HCT116 (cell line): ENCODE results near the gene KCNN3. TPM values are rescaled to one million over a fixed set of nuclear protein-coding genes. Genes with fewer than 3 reads are reported as not detected.

Experiments
- ATAC-seq: fragments of 200-7000 bp; cut with Tn5 transposase; 2 replicates; pipeline ENCODE4 v1.9.1; 2020; ENCODE audit warnings: mild to moderate bottlenecking, moderate library complexity
- BruUV-seq: library from RNA; stranded (reverse); fragments of 400-500 nt; replicated peaks from 2 replicates; lab custom pipeline; 2021; lab: Mats Ljungman, UMichigan
- CTCF ChIA-PET: fragments of 300-600 bp; sonication (Branson Sonifier 250); formaldehyde crosslinking; loops from one replicate; lab custom pipeline; 2021; ENCODE audit warnings: antibody characterized with exemption; lab: Charles Lee
- POLR2A ChIA-PET: fragments of 300-600, 350-600 bp; sonication (Branson Sonifier 250); formaldehyde crosslinking; loops from one replicate; lab custom pipeline; 2021; ENCODE audit warnings: antibody characterized with exemption; lab: Charles Lee
- RAD21 ChIA-PET, 2 experiments: fragments of 300-600 bp; sonication (Branson Sonifier 250); formaldehyde crosslinking; loops; one replicate each; lab custom pipeline; 2023; ENCODE audit warnings: low total read pairs in 2 of 2; ENCODE audit not compliant: uncharacterized antibody in 2 of 2, unreplicated experiment in 2 of 2, low non-redundant PET in 1 of 2; lab: Charles Lee
- DNase-seq: peaks from one replicate; pipeline ENCODE4 v3.0.0-alpha.2; 2010; ENCODE audit warnings: low read depth, low spot score
- H2AFZ ChIP-seq: fragments of 200-600 bp; shearing (Covaris generic), sonication (generic); 2 replicates; pipeline ENCODE4 v1.6.1; 2017; ENCODE audit warnings: low read depth, mixed run types, mixed read lengths, antibody characterized with exemption, low read length; ENCODE audit not compliant: poor library complexity, severe bottlenecking
- H3K27ac ChIP-seq: 2 replicates; pipeline ENCODE4 v1.5.1; 2012; ENCODE audit warnings: low read depth, low read length
- H3K27me3 ChIP-seq: fragments of 200-600 bp; sonication (generic); 2 replicates; pipeline ENCODE4 v1.6.1; 2016; ENCODE audit warnings: mixed run types, low read length, mixed read lengths; ENCODE audit not compliant: insufficient read depth
- H3K36me3 ChIP-seq, 2 experiments: fragments of 200-500 bp in 1 of 2; fragments of 200-600 bp in 1 of 2; sonication (Bioruptor generic) in 1 of 2; sonication (generic) in 1 of 2; 2 replicates each; pipeline versions ENCODE4 v1.5.1 to v1.6.1; 2014 to 2016; ENCODE audit warnings: low read length in 2 of 2, inconsistent platforms in 1 of 2, mixed read lengths in 1 of 2, mixed run types in 1 of 2; ENCODE audit not compliant: insufficient read depth in 2 of 2, control insufficient read depth in 1 of 2
- H3K4me1 ChIP-seq, 2 experiments: fragments of 200-600 bp in 1 of 2; sonication (generic) in 1 of 2; 2 replicates each; pipeline versions ENCODE4 v1.5.1 to v1.6.1; 2012 to 2017; ENCODE audit warnings: low read length in 2 of 2, inconsistent platforms in 1 of 2, mild to moderate bottlenecking in 1 of 2, mixed read lengths in 1 of 2, mixed run types in 1 of 2, moderate library complexity in 1 of 2; ENCODE audit not compliant: insufficient read depth in 2 of 2, control insufficient read depth in 1 of 2
- H3K4me2 ChIP-seq: fragments of 200-600 bp; sonication (generic); 2 replicates; pipeline ENCODE4 v1.6.1; 2017; ENCODE audit warnings: mixed run types, low read length, mixed read lengths
- H3K4me3 ChIP-seq, 2 experiments: fragments of 200-600 bp in 1 of 2; sonication (generic) in 1 of 2; replicated peaks in 1 of 2; 2 replicates each; pipeline ENCODE4 v1.5.1; 2011 to 2016; ENCODE audit warnings: low read length in 2 of 2, control low read depth in 1 of 2, low read depth in 1 of 2, mild to moderate bottlenecking in 1 of 2, mixed read lengths in 1 of 2, mixed run types in 1 of 2
- H3K79me2 ChIP-seq: fragments of 200-600 bp; sonication (generic); 2 replicates; pipeline ENCODE4 v1.6.1; 2017; ENCODE audit warnings: mild to moderate bottlenecking, mixed run types, low read length, moderate library complexity, mixed read lengths; ENCODE audit not compliant: insufficient read depth
- H3K9ac ChIP-seq: fragments of 200-600 bp; sonication (generic); 2 replicates; pipeline ENCODE4 v1.6.1; 2016; ENCODE audit warnings: low read length, mixed read lengths
- H3K9me2 ChIP-seq: fragments of 200-600 bp; sonication (generic), shearing (Covaris generic); 2 replicates; pipeline ENCODE4 v1.6.1; 2017; ENCODE audit warnings: mixed run types, mild to moderate bottlenecking, moderate library complexity; ENCODE audit not compliant: insufficient read depth
- H3K9me3 ChIP-seq, 2 experiments: fragments of 200-500 bp in 1 of 2; fragments of 200-600 bp in 1 of 2; sonication (Bioruptor generic) in 1 of 2; sonication (generic) in 1 of 2; 2 replicates each; pipeline ENCODE4 v1.6.1; 2014 to 2017; ENCODE audit warnings: low read length in 2 of 2, mixed read lengths in 2 of 2, inconsistent platforms in 1 of 2, low read depth in 1 of 2, mild to moderate bottlenecking in 1 of 2, mixed run types in 1 of 2, moderate library complexity in 1 of 2; ENCODE audit not compliant: control insufficient read depth in 1 of 2, insufficient read depth in 1 of 2
- H4K20me1 ChIP-seq: fragments of 200-600 bp; sonication (generic), shearing (Covaris generic); 2 replicates; pipeline ENCODE4 v1.6.1; 2017; ENCODE audit warnings: mixed run types, mild to moderate bottlenecking, moderate library complexity; ENCODE audit not compliant: insufficient read depth
- CBX3 ChIP-seq: IDR thresholded peaks from 2 replicates; pipeline ENCODE4 v1.6.1; 2012; ENCODE audit warnings: low read depth
- CEBPB ChIP-seq: IDR thresholded peaks from 2 replicates; pipeline ENCODE4 v1.6.1; 2012; ENCODE audit warnings: low read depth
- EGR1 ChIP-seq: IDR thresholded peaks from 2 replicates; pipeline ENCODE4 v1.6.1; 2012; ENCODE audit warnings: low read depth
- EZH2phosphoT487 ChIP-seq: fragments of 200-600 bp; IDR thresholded peaks from 2 replicates; pipeline ENCODE4 v1.6.1; 2018; ENCODE audit warnings: antibody characterized with exemption, borderline replicate concordance
- FOSL1 ChIP-seq: IDR thresholded peaks from 2 replicates; pipeline ENCODE4 v1.6.1; 2012; ENCODE audit warnings: low read depth
- POLR2A ChIP-seq: IDR thresholded peaks from 2 replicates; pipeline ENCODE4 v1.7.0; 2011; ENCODE audit warnings: borderline replicate concordance; ENCODE audit not compliant: insufficient read depth, insufficient read length; ENCODE audit errors: extremely low read depth
- POLR2AphosphoS5 ChIP-seq: IDR thresholded peaks from 2 replicates; pipeline ENCODE4 v1.6.1; 2011; ENCODE audit warnings: mild to moderate bottlenecking, low read depth, low read length, moderate library complexity
- RAD21 ChIP-seq: IDR thresholded peaks from 2 replicates; pipeline ENCODE4 v1.6.1; 2012; ENCODE audit warnings: low read depth, mild to moderate bottlenecking
- SIN3A ChIP-seq: IDR thresholded peaks from 2 replicates; pipeline ENCODE4 v1.6.1; 2012; ENCODE audit warnings: low read depth
- SP1 ChIP-seq: IDR thresholded peaks from 2 replicates; pipeline ENCODE4 v1.6.1; 2012; ENCODE audit warnings: low read depth
- SRF ChIP-seq: IDR thresholded peaks from 2 replicates; pipeline ENCODE4 v1.6.1; 2012; ENCODE audit warnings: low read depth
- TCF7L2 ChIP-seq: IDR thresholded peaks from 2 replicates; pipeline ENCODE4 v1.7.0; 2011; ENCODE audit warnings: borderline replicate concordance, inconsistent platforms; ENCODE audit not compliant: insufficient read depth, insufficient read length; ENCODE audit errors: extremely low read depth
- YY1 ChIP-seq: IDR thresholded peaks from 2 replicates; pipeline ENCODE4 v1.6.1; 2011; ENCODE audit warnings: low read length, low read depth, moderate library complexity, mild to moderate bottlenecking; ENCODE audit not compliant: insufficient replicate concordance; ENCODE audit errors: extremely low read depth
- ZFX ChIP-seq: fragments of 450-650 bp; IDR thresholded peaks from 2 replicates; pipeline ENCODE4 v1.6.1; 2017
- ZNF274 ChIP-seq: fragments of 200-500 bp; sonication (Bioruptor generic); IDR thresholded peaks from 2 replicates; pipeline ENCODE4 v1.6.1; 2014; ENCODE audit warnings: mild to moderate bottlenecking, low read depth, low read length, inconsistent platforms
- intact Hi-C: fragments of 100-400 bp; cut with micrococcal nuclease; formaldehyde crosslinking; loops from 2 replicates; pipeline ENCODE4 v1.10.0; 2022
- total RNA-seq: library from RNA; stranded (reverse); gene quantifications from one replicate; pipeline ENCODE4 v1.2.1, GENCODE V29; 2021; ENCODE audit not compliant: unreplicated experiment
- TF ChIP-seq, protein P1 (sequence below), 3 experiments: fragments of 200-600 bp in 1 of 3; sonication (generic) in 1 of 3; IDR thresholded peaks in 2 of 3; conservative IDR thresholded peaks in 1 of 3; 2 replicates each; pipeline ENCODE4 v1.5.1; 2012 to 2017; ENCODE audit warnings: low read depth in 2 of 3, low read length in 2 of 3, antibody characterized with exemption in 1 of 3, borderline replicate concordance in 1 of 3, control low read depth in 1 of 3, mild to moderate bottlenecking in 1 of 3, mixed read lengths in 1 of 3, mixed run types in 1 of 3, moderate library complexity in 1 of 3; ENCODE audit not compliant: insufficient read depth in 1 of 3
- TF ChIP-seq, protein P2 (sequence below): IDR thresholded peaks from 2 replicates; pipeline ENCODE4 v1.6.1; 2012; ENCODE audit warnings: low read depth
- TF ChIP-seq, protein P3 (sequence below): IDR thresholded peaks from 2 replicates; pipeline ENCODE4 v1.6.1; 2012
- TF ChIP-seq, protein P4 (sequence below): IDR thresholded peaks from 2 replicates; pipeline ENCODE4 v1.6.1; 2011; ENCODE audit warnings: mild to moderate bottlenecking, low read length, moderate library complexity; ENCODE audit not compliant: insufficient replicate concordance; ENCODE audit errors: extremely low read depth
- TF ChIP-seq, protein P5 (sequence below): IDR thresholded peaks from 2 replicates; pipeline ENCODE4 v1.6.1; 2012

KCNN3 gene
- total RNA-seq, 1 experiment from 2014 or later = 1.1 TPM

DNA sequence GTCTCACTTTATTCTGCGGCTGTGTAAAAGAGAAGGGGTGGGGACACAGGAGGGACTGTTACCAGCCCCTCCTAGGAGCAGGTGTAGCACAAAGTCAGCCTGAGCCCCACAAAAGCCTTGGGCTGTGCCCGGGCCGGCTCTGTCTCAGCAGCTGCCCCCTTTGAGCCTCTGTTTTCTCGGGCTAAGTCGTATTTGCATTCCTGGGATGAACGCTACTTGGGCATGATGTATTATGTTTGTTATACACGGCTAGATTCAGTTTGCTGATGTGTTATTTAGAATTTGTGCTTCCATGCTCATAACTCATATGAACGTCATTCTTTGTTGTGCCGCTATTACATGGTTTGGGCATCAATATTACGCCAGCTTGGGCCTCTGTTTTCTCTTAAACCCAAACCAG, 47.8 kb downstream of the KCNN3 start:
- Histone ChIP-seq H3K4me3 (no peak overlapping the region), H3K4me1 (0 out of 4 replicates have a peak, but pooled peaks cover 0 to 2% of the 10 kb centered on the region in 2 experiments), H3K36me3 (no peaks in the 10 kb centered on the region), H3K9me2 (no peaks in the 10 kb centered on the region), H3K27me3 (no peaks in the 10 kb centered on the region), H4K20me1 (no peaks in the 10 kb centered on the region), H2AFZ (no peak overlapping the region), H3K4me2 (no peak overlapping the region), H3K9me3 (no peaks in the 10 kb centered on the region), H3K9ac (no peak overlapping the region), H3K27ac (no peak overlapping the region), H3K79me2 (no peaks in the 10 kb centered on the region)
- no TSS peak for BruUV-seq
- ChIA-PET POLR2A (no interaction called here), RAD21 (no interaction called here), CTCF (no interaction called here)
- no peak for TF ChIP-seq CEBPB
- no peak for TF ChIP-seq TCF7L2
- TF ChIP-seq, protein P1, sequence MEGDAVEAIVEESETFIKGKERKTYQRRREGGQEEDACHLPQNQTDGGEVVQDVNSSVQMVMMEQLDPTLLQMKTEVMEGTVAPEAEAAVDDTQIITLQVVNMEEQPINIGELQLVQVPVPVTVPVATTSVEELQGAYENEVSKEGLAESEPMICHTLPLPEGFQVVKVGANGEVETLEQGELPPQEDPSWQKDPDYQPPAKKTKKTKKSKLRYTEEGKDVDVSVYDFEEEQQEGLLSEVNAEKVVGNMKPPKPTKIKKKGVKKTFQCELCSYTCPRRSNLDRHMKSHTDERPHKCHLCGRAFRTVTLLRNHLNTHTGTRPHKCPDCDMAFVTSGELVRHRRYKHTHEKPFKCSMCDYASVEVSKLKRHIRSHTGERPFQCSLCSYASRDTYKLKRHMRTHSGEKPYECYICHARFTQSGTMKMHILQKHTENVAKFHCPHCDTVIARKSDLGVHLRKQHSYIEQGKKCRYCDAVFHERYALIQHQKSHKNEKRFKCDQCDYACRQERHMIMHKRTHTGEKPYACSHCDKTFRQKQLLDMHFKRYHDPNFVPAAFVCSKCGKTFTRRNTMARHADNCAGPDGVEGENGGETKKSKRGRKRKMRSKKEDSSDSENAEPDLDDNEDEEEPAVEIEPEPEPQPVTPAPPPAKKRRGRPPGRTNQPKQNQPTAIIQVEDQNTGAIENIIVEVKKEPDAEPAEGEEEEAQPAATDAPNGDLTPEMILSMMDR (IDR thresholded peaks at IDR 0.05 in 2 of 3, conservative IDR thresholded peaks at IDR 0.05 in 1 of 3; ENCODE audit: borderline replicate concordance in 1 of 3, insufficient read depth in 1 of 3, low read depth in 2 of 3, low read length in 2 of 3) = no peak
- TF ChIP-seq, protein P2, sequence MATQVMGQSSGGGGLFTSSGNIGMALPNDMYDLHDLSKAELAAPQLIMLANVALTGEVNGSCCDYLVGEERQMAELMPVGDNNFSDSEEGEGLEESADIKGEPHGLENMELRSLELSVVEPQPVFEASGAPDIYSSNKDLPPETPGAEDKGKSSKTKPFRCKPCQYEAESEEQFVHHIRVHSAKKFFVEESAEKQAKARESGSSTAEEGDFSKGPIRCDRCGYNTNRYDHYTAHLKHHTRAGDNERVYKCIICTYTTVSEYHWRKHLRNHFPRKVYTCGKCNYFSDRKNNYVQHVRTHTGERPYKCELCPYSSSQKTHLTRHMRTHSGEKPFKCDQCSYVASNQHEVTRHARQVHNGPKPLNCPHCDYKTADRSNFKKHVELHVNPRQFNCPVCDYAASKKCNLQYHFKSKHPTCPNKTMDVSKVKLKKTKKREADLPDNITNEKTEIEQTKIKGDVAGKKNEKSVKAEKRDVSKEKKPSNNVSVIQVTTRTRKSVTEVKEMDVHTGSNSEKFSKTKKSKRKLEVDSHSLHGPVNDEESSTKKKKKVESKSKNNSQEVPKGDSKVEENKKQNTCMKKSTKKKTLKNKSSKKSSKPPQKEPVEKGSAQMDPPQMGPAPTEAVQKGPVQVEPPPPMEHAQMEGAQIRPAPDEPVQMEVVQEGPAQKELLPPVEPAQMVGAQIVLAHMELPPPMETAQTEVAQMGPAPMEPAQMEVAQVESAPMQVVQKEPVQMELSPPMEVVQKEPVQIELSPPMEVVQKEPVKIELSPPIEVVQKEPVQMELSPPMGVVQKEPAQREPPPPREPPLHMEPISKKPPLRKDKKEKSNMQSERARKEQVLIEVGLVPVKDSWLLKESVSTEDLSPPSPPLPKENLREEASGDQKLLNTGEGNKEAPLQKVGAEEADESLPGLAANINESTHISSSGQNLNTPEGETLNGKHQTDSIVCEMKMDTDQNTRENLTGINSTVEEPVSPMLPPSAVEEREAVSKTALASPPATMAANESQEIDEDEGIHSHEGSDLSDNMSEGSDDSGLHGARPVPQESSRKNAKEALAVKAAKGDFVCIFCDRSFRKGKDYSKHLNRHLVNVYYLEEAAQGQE = no peak
- no peak for TF ChIP-seq ZFX
- no peak for TF ChIP-seq RAD21
- TF ChIP-seq, protein P3, sequence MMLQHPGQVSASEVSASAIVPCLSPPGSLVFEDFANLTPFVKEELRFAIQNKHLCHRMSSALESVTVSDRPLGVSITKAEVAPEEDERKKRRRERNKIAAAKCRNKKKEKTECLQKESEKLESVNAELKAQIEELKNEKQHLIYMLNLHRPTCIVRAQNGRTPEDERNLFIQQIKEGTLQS = no peak
- no peak for TF ChIP-seq YY1
- no peak for TF ChIP-seq SIN3A
- TF ChIP-seq, protein P4, sequence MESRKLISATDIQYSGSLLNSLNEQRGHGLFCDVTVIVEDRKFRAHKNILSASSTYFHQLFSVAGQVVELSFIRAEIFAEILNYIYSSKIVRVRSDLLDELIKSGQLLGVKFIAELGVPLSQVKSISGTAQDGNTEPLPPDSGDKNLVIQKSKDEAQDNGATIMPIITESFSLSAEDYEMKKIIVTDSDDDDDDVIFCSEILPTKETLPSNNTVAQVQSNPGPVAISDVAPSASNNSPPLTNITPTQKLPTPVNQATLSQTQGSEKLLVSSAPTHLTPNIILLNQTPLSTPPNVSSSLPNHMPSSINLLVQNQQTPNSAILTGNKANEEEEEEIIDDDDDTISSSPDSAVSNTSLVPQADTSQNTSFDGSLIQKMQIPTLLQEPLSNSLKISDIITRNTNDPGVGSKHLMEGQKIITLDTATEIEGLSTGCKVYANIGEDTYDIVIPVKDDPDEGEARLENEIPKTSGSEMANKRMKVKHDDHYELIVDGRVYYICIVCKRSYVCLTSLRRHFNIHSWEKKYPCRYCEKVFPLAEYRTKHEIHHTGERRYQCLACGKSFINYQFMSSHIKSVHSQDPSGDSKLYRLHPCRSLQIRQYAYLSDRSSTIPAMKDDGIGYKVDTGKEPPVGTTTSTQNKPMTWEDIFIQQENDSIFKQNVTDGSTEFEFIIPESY = no peak
- no peak for TF ChIP-seq POLR2AphosphoS5
- TF ChIP-seq, protein P5, sequence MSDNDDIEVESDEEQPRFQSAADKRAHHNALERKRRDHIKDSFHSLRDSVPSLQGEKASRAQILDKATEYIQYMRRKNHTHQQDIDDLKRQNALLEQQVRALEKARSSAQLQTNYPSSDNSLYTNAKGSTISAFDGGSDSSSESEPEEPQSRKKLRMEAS = no peak
- TF ChIP-seq CBX3 = no peak
- no peak for TF ChIP-seq EGR1
- no peak for TF ChIP-seq POLR2A
- no peak for TF ChIP-seq EZH2phosphoT487
- TF ChIP-seq ZNF274 = no peak
- TF ChIP-seq FOSL1 = no peak
- no peak for TF ChIP-seq SRF
- no peak for TF ChIP-seq SP1
- ATAC-seq (no peak), DNase-seq (no peak)
- intact Hi-C loops = no loop called here
